ENCODE results near the gene ZNF599. TPM values are rescaled to one million over a fixed set of nuclear protein-coding genes. Genes with fewer than 3 reads are reported as not detected.

Gene ZNF599
- polyA plus RNA-seq, 1 donor from 2014 or later = 14.9 TPM

GRCh38 chr19:34816708-34817107, 43.7 kb upstream of the ZNF599 start:
- Histone ChIP-seq H3K9me2 (ENCODE audit: insufficient read depth, low read length) (no peaks in the 10 kb centered on the region), H3K27ac (ENCODE audit: low read length) (no peak overlapping the region), H4K20me1 (ENCODE audit: insufficient read depth) (no peaks in the 10 kb centered on the region), H3K4me3 (ENCODE audit: low read length) (no peak overlapping the region), H3F3A (ENCODE audit: insufficient read depth, low read length, poor library complexity, severe bottlenecking) (no peaks in the 10 kb centered on the region), H3K9ac (ENCODE audit: low read length) (no peak overlapping the region), H3K9me3 (ENCODE audit: low read length) (no peaks in the 10 kb centered on the region), H2AFZ (ENCODE audit: low read depth, low read length) (no peak overlapping the region), H3K36me3 (ENCODE audit: insufficient read depth, low read length) (no peaks in the 10 kb centered on the region), H3K4me2 (ENCODE audit: low read length) (no peak overlapping the region), H3K27me3 (ENCODE audit: insufficient read depth, low read depth, low read length) (no peaks in the 10 kb centered on the region), H3K79me2 (replicated peaks; ENCODE audit: insufficient read depth, low read length) (no peaks in the 10 kb centered on the region)
- no peak for TF ChIP-seq POLR2AphosphoS5 (IDR thresholded peaks at IDR 0.05)
- no peak for TF ChIP-seq TAF1 (IDR thresholded peaks at IDR 0.05; ENCODE audit: low read depth)
- TF ChIP-seq REST (IDR thresholded peaks at IDR 0.05; ENCODE audit: borderline replicate concordance) = no peak
- no peak for TF ChIP-seq SMC3 (conservative IDR thresholded peaks at IDR 0.05; ENCODE audit: poor library complexity)
- no peak for TF ChIP-seq RAD21 (conservative IDR thresholded peaks at IDR 0.05)
- TF ChIP-seq EZH2 (IDR thresholded peaks at IDR 0.05; ENCODE audit: borderline replicate concordance, insufficient read depth, low read length, poor library complexity, severe bottlenecking) = no peak
- TF ChIP-seq MXI1 (conservative IDR thresholded peaks at IDR 0.05; ENCODE audit: poor library complexity, severe bottlenecking) = no peak
- TF ChIP-seq EP300 (conservative IDR thresholded peaks at IDR 0.05; ENCODE audit: poor library complexity, severe bottlenecking) = no peak
- TF ChIP-seq CTCF (IDR thresholded peaks at IDR 0.05; ENCODE audit: poor library complexity, severe bottlenecking) = no peak

- TF ChIP-seq EP300 (conservative IDR thresholded peaks at IDR 0.05; ENCODE audit: poor library complexity, severe bottlenecking) (no peak), EZH2 (IDR thresholded peaks at IDR 0.05; ENCODE audit: borderline replicate concordance, insufficient read depth, low read length, poor library complexity, severe bottlenecking) (no peak), CTCF (IDR thresholded peaks at IDR 0.05; ENCODE audit: poor library complexity, severe bottlenecking) (no peak), MXI1 (conservative IDR thresholded peaks at IDR 0.05; ENCODE audit: poor library complexity, severe bottlenecking) (no peak), RAD21 (conservative IDR thresholded peaks at IDR 0.05) (no peak), REST (IDR thresholded peaks at IDR 0.05; ENCODE audit: borderline replicate concordance) (no peak), TAF1 (IDR thresholded peaks at IDR 0.05; ENCODE audit: low read depth) (no peak), POLR2AphosphoS5 (IDR thresholded peaks at IDR 0.05) (no peak), SMC3 (conservative IDR thresholded peaks at IDR 0.05; ENCODE audit: poor library complexity) (no peak)
- Histone ChIP-seq H4K20me1 (ENCODE audit: insufficient read depth) (no peaks in the 10 kb centered on the region), H3K4me2 (ENCODE audit: low read length) (no peak overlapping the region), H3K36me3 (ENCODE audit: insufficient read depth, low read length) (no peaks in the 10 kb centered on the region), H2AFZ (ENCODE audit: low read depth, low read length) (no peak overlapping the region), H3K9ac (ENCODE audit: low read length) (no peak overlapping the region), H3K27me3 (ENCODE audit: insufficient read depth, low read depth, low read length) (no peaks in the 10 kb centered on the region), H3K79me2 (replicated peaks; ENCODE audit: insufficient read depth, low read length) (no peaks in the 10 kb centered on the region), H3K27ac (ENCODE audit: low read length) (no peak overlapping the region), H3F3A (ENCODE audit: insufficient read depth, low read length, poor library complexity, severe bottlenecking) (no peaks in the 10 kb centered on the region), H3K9me3 (ENCODE audit: low read length) (no peaks in the 10 kb centered on the region), H3K9me2 (ENCODE audit: insufficient read depth, low read length) (no peaks in the 10 kb centered on the region), H3K4me3 (ENCODE audit: low read length) (no peak overlapping the region)
Observed at GRCh38 chr19:34808566-34808965, 35.6 kb upstream of the ZNF599 start.
